A549 (cell line): ENCODE measurements around the gene TACC3. TPM values are rescaled to one million over a fixed set of nuclear protein-coding genes. Genes with fewer than 3 reads are reported as not detected.
A peak's percentile ranks its signal among the peaks of the same experiment; 100 is the strongest.

Source experiments
- ATAC-seq, 2 experiments: fragments of 200-7000 bp in 1 of 2; fragments of >200 bp in 1 of 2; cut with Nextera tagmentation in 1 of 2; cut with Tn5 transposase in 1 of 2; 3 replicates each; pipeline versions ENCODE4 v1.8.0 to v1.9.1; 2018 to 2020; ENCODE audit warnings: mild to moderate bottlenecking in 1 of 2, moderate library complexity in 1 of 2
- CTCF ChIA-PET: fragments of 300-600 bp; sonication (Branson Sonifier 250); formaldehyde crosslinking; extraction: SDS; loops from one replicate; lab custom pipeline; 2021; ENCODE audit warnings: antibody characterized with exemption, inconsistent platforms; lab: Yijun Ruan, JAX
- POLR2A ChIA-PET: fragments of 350-600 bp; formaldehyde crosslinking; extraction: SDS; loops from one replicate; lab custom pipeline; 2021; ENCODE audit warnings: antibody characterized with exemption, inconsistent platforms; lab: Yijun Ruan, JAX
- DNase-seq, 2 experiments: peaks; one replicate each; pipeline versions ENCODE4 v3.0.0 to v3.0.0-alpha.2; 2011 to 2016; ENCODE audit warnings: low read depth in 1 of 2, low spot score in 1 of 2
- FAIRE-seq: peaks from 2 replicates; lab custom pipeline; 2011; peaks lifted over from hg19 to GRCh38; lab: Jason Lieb, UNC
- H3K27ac ChIP-seq, 2 experiments: fragments of >200 bp; sonication (Bioruptor Twin); formaldehyde crosslinking; 3 replicates each; pipeline ENCODE4 v1.5.1; 2016 to 2017
- H3K4me1 ChIP-seq: fragments of >200 bp; sonication (Bioruptor Twin); formaldehyde crosslinking; 3 replicates; pipeline ENCODE4 v1.6.1; 2016
- H3K4me2 ChIP-seq: fragments of >200 bp; sonication (Bioruptor Twin); formaldehyde crosslinking; 3 replicates; pipeline ENCODE4 v1.6.1; 2016
- H3K4me3 ChIP-seq: fragments of >200 bp; sonication (Bioruptor Twin); formaldehyde crosslinking; 3 replicates; pipeline ENCODE4 v1.5.1; 2016
- H3K9me3 ChIP-seq: fragments of >200 bp; sonication (Bioruptor Twin); formaldehyde crosslinking; 3 replicates; pipeline ENCODE4 v1.6.1; 2016
- BCL3 ChIP-seq: fragments of >200 bp; sonication (Bioruptor Twin); formaldehyde crosslinking; IDR thresholded peaks from 3 replicates; pipeline ENCODE4 v1.6.1; 2016
- CHD4 ChIP-seq: fragments of 200-600 bp; sonication (generic); IDR thresholded peaks from 2 replicates; pipeline ENCODE4 v1.6.1; 2016; ENCODE audit warnings: antibody characterized with exemption, mild to moderate bottlenecking, borderline replicate concordance
- EHMT2 ChIP-seq: fragments of 200-600 bp; sonication (generic); IDR thresholded peaks from 2 replicates; pipeline ENCODE4 v1.6.1; 2016; ENCODE audit warnings: antibody characterized with exemption, low read depth, mild to moderate bottlenecking, moderate library complexity
- ESRRA ChIP-seq: fragments of 150-350 bp; IDR thresholded peaks from 2 replicates; pipeline ENCODE4 v1.6.1; 2014; ENCODE audit warnings: mild to moderate bottlenecking, low read length, borderline replicate concordance
- HMGXB4 ChIP-seq: fragments of 250-450 bp; sonication (Bioruptor Pico); IDR thresholded peaks from 2 replicates; pipeline ENCODE4 v1.5.0; 2021; ENCODE audit warnings: mild to moderate bottlenecking, moderate library complexity, borderline replicate concordance
- KDM5A ChIP-seq: fragments of 200-600 bp; sonication (generic); IDR thresholded peaks from 2 replicates; pipeline ENCODE4 v1.6.1; 2016; ENCODE audit warnings: antibody characterized with exemption, mild to moderate bottlenecking
- MYC ChIP-seq: IDR thresholded peaks from 2 replicates; pipeline ENCODE4 v1.6.1; 2012; ENCODE audit warnings: mild to moderate bottlenecking, inconsistent platforms, low read length, improper control_type of control experiment, borderline replicate concordance
- NPAS2 ChIP-seq: fragments of 250-450 bp; sonication (Bioruptor Pico); IDR thresholded peaks from 2 replicates; pipeline ENCODE4 v1.8.0; 2022; ENCODE audit warnings: mild to moderate bottlenecking, moderate library complexity, borderline replicate concordance
- NR3C1 ChIP-seq: fragments of >200 bp; sonication (Bioruptor Twin); formaldehyde crosslinking; IDR thresholded peaks from 3 replicates; pipeline ENCODE4 v1.6.1; 2017
- PHF8 ChIP-seq: fragments of 200-600 bp; sonication (generic); IDR thresholded peaks from 2 replicates; pipeline ENCODE4 v1.6.1; 2016; ENCODE audit warnings: low read depth, mild to moderate bottlenecking, antibody characterized with exemption, moderate library complexity, borderline replicate concordance
- POLR2AphosphoS2 ChIP-seq: conservative IDR thresholded peaks from 2 replicates; pipeline ENCODE4 v1.6.1; 2012; ENCODE audit warnings: low read length, improper control_type of control experiment, inconsistent platforms
- SMC3 ChIP-seq: fragments of >200 bp; sonication (Bioruptor Twin); formaldehyde crosslinking; IDR thresholded peaks from 3 replicates; pipeline ENCODE4 v1.6.1; 2018; ENCODE audit warnings: inconsistent platforms
- TP53 ChIP-seq: fragments of 250-450 bp; sonication (Bioruptor Pico); IDR thresholded peaks from 2 replicates; pipeline ENCODE4 v1.5.0; 2021; ENCODE audit warnings: mild to moderate bottlenecking, moderate library complexity
- ZSCAN20 ChIP-seq: fragments of 250-450 bp; sonication (Bioruptor Pico); IDR thresholded peaks from 2 replicates; pipeline ENCODE4 v1.8.0; 2022; ENCODE audit warnings: mild to moderate bottlenecking, moderate library complexity
- WGBS: methylation state at CpG from one replicate; pipeline ENCODE4 v1.1.6; 2017; ENCODE audit errors: missing lambda C conversion rate; 5-methylcytosine and 5-hydroxymethylcytosine counted together
- polyA plus RNA-seq, 4 experiments: library from polyadenylated mRNA; depleted of rRNA in 3 of 4; stranded (reverse); fragments of >200 nt; fragmentation: RNase III in 1 of 4; extraction: RNeasy Plus Mini Kit Qiagen cat#74134 plus additional on column Dnase treatment in 1 of 4; gene quantifications; 2 replicates in 3 of 4; 3 replicates in 1 of 4; pipeline ENCODE4 v1.2.3, GENCODE V29; 2011 to 2017
- TF ChIP-seq, protein P1 (sequence below): fragments of >200 bp; sonication (Bioruptor Twin); formaldehyde crosslinking; IDR thresholded peaks from 3 replicates; pipeline ENCODE4 v1.5.1; 2016

Gene TACC3
- polyA plus RNA-seq, 2 of the 4 experiments (the other 2 are of a cell fraction), result 25.9 to 70.6 TPM

GRCh38 chr4:1721666-1722550, 587 bp downstream of the TACC3 start:
- TF ChIP-seq PHF8 (no peak), KDM5A (no peak), CHD4 (no peak)
- ChIA-PET POLR2A (interaction anchor here (0.6 to 1.8 kb wide), 2 partner anchors 9 to 13 kb away, joined by 4 to 20 read pairs; partner anchors contain the start of gene SLBP), CTCF (interaction anchor here (0.8 to 2.7 kb wide), 6 partner anchors 8 to 48 kb away, joined by 3 to 14 read pairs (median 5); no protein-coding TSS in a partner anchor)
- 0% methylated on average over 13 of the region's 61 CpGs for WGBS
- H3K27ac ChIP-seq, result peak overlapping the region; percentile 83 to 99
- H3K4me2 ChIP-seq, result peak overlapping the region; percentile 89
- no peaks in the 10 kb centered on the region for H3K9me3 ChIP-seq
- FAIRE-seq, result no peak
- ATAC-seq, result peak; percentile 1 to 23; a peak in 3 of 6 replicates
- no peak for DNase-seq
- peak overlapping the region; percentile 89 for H3K4me3 ChIP-seq
- peaks cover 30% of the 10 kb centered on the region for H3K4me1 ChIP-seq

DNA sequence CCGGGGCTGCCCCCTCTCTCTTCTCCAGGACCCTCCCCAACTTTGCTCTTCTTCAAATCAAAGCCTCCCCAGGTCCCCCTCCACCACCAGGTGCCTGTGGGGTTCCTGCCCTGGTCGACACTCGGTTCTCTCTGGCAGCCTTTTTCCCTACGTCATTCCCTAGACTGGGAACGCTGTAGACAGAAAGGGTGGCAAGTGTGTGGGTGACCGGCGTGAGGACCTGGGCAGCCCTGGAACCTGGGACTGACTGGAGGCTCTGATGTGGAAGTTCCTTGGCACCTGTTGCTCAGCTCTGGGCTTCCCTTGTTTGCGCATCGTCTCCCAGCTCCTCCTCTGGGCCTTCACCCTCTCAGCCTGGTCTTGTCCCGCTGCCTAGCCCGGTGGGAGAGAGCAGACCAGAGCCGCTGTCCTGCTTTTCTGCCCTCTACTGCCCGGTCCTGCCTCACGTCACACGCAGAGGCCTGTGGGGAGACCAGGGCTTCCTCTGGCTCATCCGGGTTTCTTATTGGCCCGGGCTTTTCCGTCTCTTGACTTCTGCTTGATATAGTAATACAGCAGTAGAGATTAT, 1.3 kb downstream of the TACC3 start:
- H3K27ac ChIP-seq, result peak overlapping the region; percentile 83 to 99; a peak in 5 of 6 replicates
- peak overlapping the region; percentile 89 for H3K4me3 ChIP-seq
- peaks cover 37% of the 10 kb centered on the region for H3K4me1 ChIP-seq
- 0 out of 6 replicates have a peak, but pooled peaks of 1 of the 2 experiments have one; percentile 5 for ATAC-seq
- ChIA-PET CTCF (interaction anchor here (0.6 to 2.7 kb wide), 4 partner anchors 8 to 29 kb away, joined by 3 to 14 read pairs (median 5); no protein-coding TSS in a partner anchor), POLR2A (interaction anchor here (1.8 kb wide), 1 partner anchor 10 kb away, joined by 20 read pairs; the partner anchor contains the start of gene SLBP)
- TF ChIP-seq NR3C1 (no peak), MYC (no peak), ESRRA (no peak), PHF8 (no peak), ZSCAN20 (CRISPR knock-in tag) (no peak), EHMT2 (no peak)
- H3K4me2 ChIP-seq, result peak overlapping the region; percentile 89
- no peak for FAIRE-seq
- no peak for DNase-seq
- WGBS, result 25% methylated on average over 16 of the region's 18 CpGs
- no peaks in the 10 kb centered on the region for H3K9me3 ChIP-seq

DNA sequence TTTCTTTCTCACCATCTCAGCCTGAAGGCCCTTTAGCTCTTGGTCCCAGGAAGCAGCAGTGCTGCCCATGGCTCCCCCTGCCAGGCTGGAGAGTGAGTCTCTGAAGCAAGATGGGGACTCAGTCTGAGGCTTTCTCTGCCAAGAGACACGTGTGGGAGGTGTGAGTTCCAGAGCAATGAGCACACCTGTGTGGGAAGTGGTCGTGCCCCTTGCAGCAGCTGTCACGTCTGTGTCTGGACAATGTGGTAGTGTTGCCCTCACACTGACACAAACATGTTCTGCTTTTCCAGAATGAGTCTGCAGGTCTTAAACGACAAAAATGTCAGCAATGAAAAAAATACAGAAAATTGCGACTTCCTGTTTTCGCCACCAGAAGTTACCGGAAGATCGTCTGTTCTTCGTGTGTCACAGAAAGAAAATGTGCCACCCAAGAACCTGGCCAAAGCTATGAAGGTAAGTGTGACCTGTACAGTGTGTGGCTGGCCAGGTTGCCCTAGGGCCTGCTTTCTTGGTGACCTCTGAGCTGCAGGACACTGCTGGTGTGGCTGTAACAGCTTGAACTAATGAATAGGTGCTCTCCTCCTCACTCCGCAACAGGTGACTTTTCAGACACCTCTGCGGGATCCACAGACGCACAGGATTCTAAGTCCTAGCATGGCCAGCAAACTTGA, 1.9 kb downstream of the TACC3 start:
- TF ChIP-seq, protein P1, sequence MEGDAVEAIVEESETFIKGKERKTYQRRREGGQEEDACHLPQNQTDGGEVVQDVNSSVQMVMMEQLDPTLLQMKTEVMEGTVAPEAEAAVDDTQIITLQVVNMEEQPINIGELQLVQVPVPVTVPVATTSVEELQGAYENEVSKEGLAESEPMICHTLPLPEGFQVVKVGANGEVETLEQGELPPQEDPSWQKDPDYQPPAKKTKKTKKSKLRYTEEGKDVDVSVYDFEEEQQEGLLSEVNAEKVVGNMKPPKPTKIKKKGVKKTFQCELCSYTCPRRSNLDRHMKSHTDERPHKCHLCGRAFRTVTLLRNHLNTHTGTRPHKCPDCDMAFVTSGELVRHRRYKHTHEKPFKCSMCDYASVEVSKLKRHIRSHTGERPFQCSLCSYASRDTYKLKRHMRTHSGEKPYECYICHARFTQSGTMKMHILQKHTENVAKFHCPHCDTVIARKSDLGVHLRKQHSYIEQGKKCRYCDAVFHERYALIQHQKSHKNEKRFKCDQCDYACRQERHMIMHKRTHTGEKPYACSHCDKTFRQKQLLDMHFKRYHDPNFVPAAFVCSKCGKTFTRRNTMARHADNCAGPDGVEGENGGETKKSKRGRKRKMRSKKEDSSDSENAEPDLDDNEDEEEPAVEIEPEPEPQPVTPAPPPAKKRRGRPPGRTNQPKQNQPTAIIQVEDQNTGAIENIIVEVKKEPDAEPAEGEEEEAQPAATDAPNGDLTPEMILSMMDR, result no peak
- no peak for TF ChIP-seq TP53 (CRISPR knock-in tag)
- TF ChIP-seq BCL3, result no peak
- no peak for TF ChIP-seq NPAS2 (CRISPR knock-in tag)
- TF ChIP-seq POLR2AphosphoS2, result no peak
- TF ChIP-seq SMC3, result no peak
- TF ChIP-seq HMGXB4 (CRISPR knock-in tag), result no peak
- WGBS, result 81% methylated on average over 12 of the region's 12 CpGs
- ChIA-PET CTCF (interaction anchor here (0.6 to 2.7 kb wide), 6 partner anchors 8 to 367 kb away, joined by 3 to 14 read pairs (median 4); no protein-coding TSS in a partner anchor), POLR2A (no interaction called here)
- no peaks in the 10 kb centered on the region for H3K9me3 ChIP-seq
- H3K27ac ChIP-seq, result peak overlapping the region; percentile 83 to 99; a peak in 4 of 6 replicates
- H3K4me1 ChIP-seq, result peaks cover 44% of the 10 kb centered on the region
- DNase-seq (no peak), FAIRE-seq (no peak), ATAC-seq (no peak)
- peak overlapping the region; percentile 89 for H3K4me2 ChIP-seq
- peak overlapping the region; percentile 89; the same call in 2 of the 3 replicates for H3K4me3 ChIP-seq
